Endothelial cell of umbilical vein (primary cell): Measurements from ENCODE around the gene RGS4. TPM values are rescaled to one million over a fixed set of nuclear protein-coding genes. Genes with fewer than 3 reads are reported as not detected.

Experiments
- BruUV-seq: library from RNA; stranded (reverse); fragments of 400-500 nt; replicated peaks from 2 replicates; lab custom pipeline; 2021; lab: Mats Ljungman, UMichigan
- CTCF ChIA-PET: fragments of 300-600, 350-600 bp; sonication (Branson Sonifier 250); formaldehyde crosslinking; loops from one replicate; lab custom pipeline; 2021; ENCODE audit warnings: antibody characterized with exemption, inconsistent platforms; lab: Charles Lee
- POLR2A ChIA-PET: fragments of 300-600, 350-600 bp; sonication (Branson Sonifier 250); formaldehyde crosslinking; loops from one replicate; lab custom pipeline; 2021; ENCODE audit warnings: antibody characterized with exemption, inconsistent platforms; lab: Charles Lee
- DNase-seq: peaks from one replicate; pipeline ENCODE4 v3.0.0-alpha.2; 2011; ENCODE audit warnings: low read depth, low spot score
- FAIRE-seq: peaks from 2 replicates; lab custom pipeline; 2011; peaks lifted over from hg19 to GRCh38; lab: Jason Lieb, UNC
- H2AFZ ChIP-seq: 2 replicates; pipeline ENCODE4 v1.6.0; 2012; ENCODE audit warnings: low read depth, low read length, control low read depth, inconsistent platforms
- H3K27ac ChIP-seq: 2 replicates; pipeline ENCODE4 v1.5.1; 2011; ENCODE audit warnings: low read depth, mild to moderate bottlenecking, control low read depth, low read length, moderate library complexity; ENCODE audit not compliant: insufficient read depth
- H3K27me3 ChIP-seq, 2 experiments: 2 replicates each; pipeline versions ENCODE4 v1.6.0 to v1.6.1; 2011; ENCODE audit warnings: low read length in 2 of 2, mixed read lengths in 1 of 2; ENCODE audit not compliant: control insufficient read depth in 2 of 2, insufficient read depth in 2 of 2
- H3K36me3 ChIP-seq, 2 experiments: 2 replicates in 1 of 2; 3 replicates in 1 of 2; pipeline ENCODE4 v1.5.1; 2011; ENCODE audit warnings: low read length in 2 of 2, mild to moderate bottlenecking in 1 of 2, moderate library complexity in 1 of 2; ENCODE audit not compliant: control insufficient read depth in 2 of 2, insufficient read depth in 2 of 2; ENCODE audit errors: extremely low read depth in 1 of 2
- H3K4me1 ChIP-seq: 3 replicates; pipeline ENCODE4 v1.5.1; 2011; ENCODE audit warnings: mild to moderate bottlenecking, low read length; ENCODE audit not compliant: control insufficient read depth, insufficient read depth; ENCODE audit errors: extremely low read depth
- H3K4me2 ChIP-seq: 2 replicates; pipeline ENCODE4 v1.6.1; 2011; ENCODE audit warnings: low read length, control low read depth, mixed read lengths; ENCODE audit not compliant: insufficient read depth
- H3K4me3 ChIP-seq, 3 experiments: fragments of 200-600 bp in 1 of 3; sonication (generic), shearing (Covaris generic) in 1 of 3; replicated peaks in 1 of 3; 2 replicates each; pipeline ENCODE4 v1.5.1; 2011 to 2016; ENCODE audit warnings: control low read depth in 3 of 3, low read length in 3 of 3, mild to moderate bottlenecking in 2 of 3, inconsistent platforms in 1 of 3, low read depth in 1 of 3, moderate library complexity in 1 of 3; ENCODE audit not compliant: insufficient read depth in 1 of 3
- H3K79me2 ChIP-seq: 2 replicates; pipeline ENCODE4 v1.6.0; 2012; ENCODE audit warnings: low read length, inconsistent platforms; ENCODE audit not compliant: control insufficient read depth, insufficient read depth
- H3K9ac ChIP-seq: replicated peaks from 2 replicates; pipeline ENCODE3; 2011; ENCODE audit warnings: low read length, control low read depth; ENCODE audit not compliant: insufficient read depth; ENCODE audit errors: extremely low read depth
- H3K9me1 ChIP-seq: replicated peaks from 3 replicates; pipeline ENCODE4 v1.6.0; 2011; ENCODE audit warnings: mild to moderate bottlenecking, low read length; ENCODE audit not compliant: control insufficient read depth, insufficient read depth; ENCODE audit errors: extremely low read depth
- H3K9me3 ChIP-seq: replicated peaks from 2 replicates; pipeline ENCODE4 v1.5.1; 2012; ENCODE audit warnings: low read length, inconsistent platforms; ENCODE audit not compliant: control insufficient read depth, insufficient read depth
- H4K20me1 ChIP-seq: replicated peaks from 2 replicates; pipeline ENCODE3; 2011; ENCODE audit warnings: mild to moderate bottlenecking, low read length; ENCODE audit not compliant: control insufficient read depth, insufficient read depth; ENCODE audit errors: extremely low read depth
- EZH2 ChIP-seq: IDR thresholded peaks from 2 replicates; pipeline ENCODE4 v1.6.1; 2012; ENCODE audit warnings: borderline replicate concordance, low read depth, mild to moderate bottlenecking, moderate library complexity, low read length, inconsistent platforms; ENCODE audit not compliant: severe bottlenecking
- FOS ChIP-seq: IDR thresholded peaks from 2 replicates; pipeline ENCODE4 v1.6.1; 2011; ENCODE audit warnings: mild to moderate bottlenecking, low read length, moderate library complexity, borderline replicate concordance; ENCODE audit not compliant: insufficient read depth
- GATA2 ChIP-seq: IDR thresholded peaks from 2 replicates; pipeline ENCODE4 v1.7.0; 2011; ENCODE audit warnings: low read depth, mild to moderate bottlenecking, moderate library complexity, mixed read lengths, low read length; ENCODE audit not compliant: insufficient read length, insufficient read depth
- JUN ChIP-seq: IDR thresholded peaks from 2 replicates; pipeline ENCODE4 v1.6.1; 2011; ENCODE audit warnings: borderline replicate concordance, low read depth; ENCODE audit not compliant: insufficient read length, insufficient read depth
- MYC ChIP-seq: IDR thresholded peaks from one replicate; pipeline ENCODE4 v1.6.1; 2011; ENCODE audit warnings: mild to moderate bottlenecking, low read depth, low read length
- POLR2A ChIP-seq: IDR thresholded peaks from 2 replicates; pipeline ENCODE4 v1.6.1; 2012; ENCODE audit warnings: low read depth, mild to moderate bottlenecking, control low read depth, low read length
- POLR2AphosphoS5 ChIP-seq: IDR thresholded peaks from 2 replicates; pipeline ENCODE4 v1.6.1; 2012; ENCODE audit warnings: low read depth, mild to moderate bottlenecking, control low read depth, low read length, moderate library complexity; ENCODE audit not compliant: insufficient read depth
- dilution Hi-C: fragments of 300-500 bp; cut with MboI; formaldehyde crosslinking; loops from one replicate; pipeline ENCODE4 v1.15.0; 2019; ENCODE audit warnings: low sequenced_read_pairs; ENCODE audit not compliant: extremely low pct_ligation_motif_present
- intact Hi-C: fragments of 100-400 bp; cut with micrococcal nuclease; formaldehyde crosslinking; loops from one replicate; pipeline ENCODE4 v1.10.0; 2022
- polyA plus RNA-seq, 4 experiments: library from polyadenylated mRNA; depleted of rRNA in 3 of 4; stranded (reverse) in 3 of 4; unstranded in 1 of 4; fragments of >200 nt; gene quantifications; 2 replicates each; pipeline versions ENCODE4 v1.2.1 to v1.2.3, GENCODE V29; 2011 to 2012; ENCODE audit warnings: missing spikeins in 1 of 4
- total RNA-seq: library from RNA; stranded (reverse); gene quantifications from 2 replicates; pipeline ENCODE4 v1.2.3, GENCODE V29; 2021
- TF ChIP-seq, protein P1 (sequence below), 2 donors: IDR thresholded peaks; 1 replicate in 1 of 2; 2 replicates in 1 of 2; pipeline ENCODE4 v1.5.1; 2011; ENCODE audit warnings: low read length in 2 of 2, mild to moderate bottlenecking in 2 of 2, moderate library complexity in 2 of 2, control low read depth in 1 of 2, inconsistent platforms in 1 of 2, low read depth in 1 of 2; ENCODE audit not compliant: insufficient read depth in 1 of 2; ENCODE audit errors: extremely low read depth in 1 of 2
- TF ChIP-seq, protein P2 (sequence below): IDR thresholded peaks from 2 replicates; pipeline ENCODE4 v1.6.1; 2011; ENCODE audit not compliant: insufficient read depth, insufficient read length

The RGS4 gene
- total and polyA plus RNA-seq, 2 donors (not counting 3 experiments of a cell fraction or from before 2014, with no cell fraction given): 14.6 to 59.3 TPM

DNA sequence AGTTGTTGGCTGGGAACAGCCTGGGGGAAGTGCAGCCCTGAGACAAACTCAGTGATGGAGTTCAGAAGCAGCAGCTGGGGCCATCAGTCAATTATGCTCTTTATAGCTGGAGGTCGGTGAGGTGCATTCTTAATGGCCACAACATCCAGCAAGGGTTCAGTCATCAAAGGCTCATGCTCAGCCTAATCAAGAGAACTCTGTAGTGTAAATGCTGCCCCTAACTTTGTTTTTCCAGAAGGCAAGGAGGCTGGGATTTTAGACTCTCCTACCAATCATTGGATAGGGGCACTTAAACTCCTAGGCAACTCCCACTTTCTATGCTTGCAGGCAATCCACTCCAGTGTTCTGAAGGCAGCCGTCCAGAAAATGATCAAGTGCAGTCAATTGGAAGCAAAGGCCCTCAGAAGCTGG lies 15.0 kb upstream of the RGS4 start:
- POLR2A ChIA-PET: no interaction called here
- no peak overlapping the region for H3K9ac ChIP-seq
- TF ChIP-seq, protein P1, sequence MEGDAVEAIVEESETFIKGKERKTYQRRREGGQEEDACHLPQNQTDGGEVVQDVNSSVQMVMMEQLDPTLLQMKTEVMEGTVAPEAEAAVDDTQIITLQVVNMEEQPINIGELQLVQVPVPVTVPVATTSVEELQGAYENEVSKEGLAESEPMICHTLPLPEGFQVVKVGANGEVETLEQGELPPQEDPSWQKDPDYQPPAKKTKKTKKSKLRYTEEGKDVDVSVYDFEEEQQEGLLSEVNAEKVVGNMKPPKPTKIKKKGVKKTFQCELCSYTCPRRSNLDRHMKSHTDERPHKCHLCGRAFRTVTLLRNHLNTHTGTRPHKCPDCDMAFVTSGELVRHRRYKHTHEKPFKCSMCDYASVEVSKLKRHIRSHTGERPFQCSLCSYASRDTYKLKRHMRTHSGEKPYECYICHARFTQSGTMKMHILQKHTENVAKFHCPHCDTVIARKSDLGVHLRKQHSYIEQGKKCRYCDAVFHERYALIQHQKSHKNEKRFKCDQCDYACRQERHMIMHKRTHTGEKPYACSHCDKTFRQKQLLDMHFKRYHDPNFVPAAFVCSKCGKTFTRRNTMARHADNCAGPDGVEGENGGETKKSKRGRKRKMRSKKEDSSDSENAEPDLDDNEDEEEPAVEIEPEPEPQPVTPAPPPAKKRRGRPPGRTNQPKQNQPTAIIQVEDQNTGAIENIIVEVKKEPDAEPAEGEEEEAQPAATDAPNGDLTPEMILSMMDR (IDR thresholded peaks at IDR 0.05; ENCODE audit: extremely low read depth in 1 of 2, insufficient read depth in 1 of 2, low read depth in 1 of 2, low read length in 2 of 2): no peak
- TF ChIP-seq JUN (no peak), EZH2 (no peak), MYC (no peak), FOS (no peak), POLR2AphosphoS5 (no peak), POLR2A (no peak), GATA2 (no peak)
- TF ChIP-seq, protein P2, sequence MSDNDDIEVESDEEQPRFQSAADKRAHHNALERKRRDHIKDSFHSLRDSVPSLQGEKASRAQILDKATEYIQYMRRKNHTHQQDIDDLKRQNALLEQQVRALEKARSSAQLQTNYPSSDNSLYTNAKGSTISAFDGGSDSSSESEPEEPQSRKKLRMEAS: no peak
- DNase-seq: no peak
- BruUV-seq: no TSS peak
- CTCF ChIA-PET: no interaction called here
- no peak overlapping the region for H2AFZ ChIP-seq
- H3K27me3 ChIP-seq: no peaks in the 10 kb centered on the region
- no peak for FAIRE-seq
- no peaks in the 10 kb centered on the region for H3K79me2 ChIP-seq
- no peaks in the 10 kb centered on the region for H3K9me3 ChIP-seq
- H4K20me1 ChIP-seq: no peaks in the 10 kb centered on the region
- H3K4me1 ChIP-seq: no peaks in the 10 kb centered on the region
- no peaks in the 10 kb centered on the region for H3K9me1 ChIP-seq
- dilution Hi-C loops: loop anchor here (25.0 kb wide), 1 partner anchor 192 kb away; the partner anchor contains the start of gene CCDC190
- H3K4me2 ChIP-seq: no peak overlapping the region
- H3K36me3 ChIP-seq: no peaks in the 10 kb centered on the region
- intact Hi-C loops: no loop called here
- H3K27ac ChIP-seq: no peak overlapping the region
- H3K4me3 ChIP-seq: no peak overlapping the region
